GM10266 (cell line): Measurements from ENCODE around the gene ZNF526.

Experiments
- DNase-seq: peaks from one replicate; pipeline ENCODE4 v3.0.0; 2012; ENCODE audit errors: extremely low spot score
- TF ChIP-seq, protein P1 (sequence below): IDR thresholded peaks from 2 replicates; pipeline ENCODE4 v1.5.1; 2012; ENCODE audit warnings: mild to moderate bottlenecking, low read depth; ENCODE audit not compliant: control insufficient read depth, insufficient read depth; ENCODE audit errors: missing control alignments

Gene ZNF526

DNA sequence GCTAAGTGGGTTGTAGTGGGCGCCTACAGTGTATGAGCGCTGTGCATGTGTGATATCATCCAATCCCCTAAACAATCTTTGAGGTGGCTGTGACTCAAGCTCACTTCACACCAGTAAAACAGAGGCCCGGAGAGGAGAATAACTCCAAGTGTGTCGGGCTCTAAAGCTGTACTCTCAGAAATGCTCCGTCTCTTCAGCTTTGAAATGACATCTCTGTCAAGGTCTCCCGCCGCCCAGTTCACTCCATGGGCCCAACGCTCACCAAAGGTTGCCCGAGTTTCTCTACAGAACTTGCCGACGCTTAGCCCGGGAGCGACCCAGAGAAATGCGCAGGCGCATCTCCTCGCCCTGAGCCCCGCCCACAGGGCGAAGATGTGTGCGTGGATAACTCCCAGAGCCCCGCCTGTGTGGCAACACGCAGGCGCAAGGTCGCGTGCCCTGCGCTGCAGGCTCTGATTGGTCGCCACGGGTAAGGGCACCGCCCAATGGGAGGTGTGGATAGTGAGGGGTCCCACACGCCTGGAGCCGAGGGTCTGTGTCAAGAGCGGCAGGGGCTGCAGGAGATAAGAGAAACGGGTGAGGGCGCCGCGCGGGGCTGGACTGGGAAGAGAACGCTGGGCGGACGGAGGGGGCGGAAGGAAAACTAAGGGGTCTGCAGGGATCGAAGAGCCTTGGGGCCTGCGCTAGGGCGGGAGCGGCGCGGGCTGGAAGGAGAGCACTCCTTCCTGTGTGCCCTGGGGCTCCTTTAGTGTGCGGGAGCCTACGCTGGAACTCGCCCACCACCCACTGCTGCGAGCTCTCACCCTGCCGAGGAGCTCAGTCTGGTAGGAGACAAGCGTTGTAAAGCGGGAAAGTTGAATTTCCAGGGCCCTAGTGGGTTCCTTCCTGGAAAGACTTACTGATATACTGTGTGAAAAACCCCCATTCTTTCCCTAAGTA, at the start of gene ZNF526:
ZNF526 (plus strand) TSS at position 501 of the 939 bp plus-strand sequence. CDS start 4,092 bp downstream, outside the sequence.
- DNase-seq: peak; percentile 99
- TF ChIP-seq, protein P1, sequence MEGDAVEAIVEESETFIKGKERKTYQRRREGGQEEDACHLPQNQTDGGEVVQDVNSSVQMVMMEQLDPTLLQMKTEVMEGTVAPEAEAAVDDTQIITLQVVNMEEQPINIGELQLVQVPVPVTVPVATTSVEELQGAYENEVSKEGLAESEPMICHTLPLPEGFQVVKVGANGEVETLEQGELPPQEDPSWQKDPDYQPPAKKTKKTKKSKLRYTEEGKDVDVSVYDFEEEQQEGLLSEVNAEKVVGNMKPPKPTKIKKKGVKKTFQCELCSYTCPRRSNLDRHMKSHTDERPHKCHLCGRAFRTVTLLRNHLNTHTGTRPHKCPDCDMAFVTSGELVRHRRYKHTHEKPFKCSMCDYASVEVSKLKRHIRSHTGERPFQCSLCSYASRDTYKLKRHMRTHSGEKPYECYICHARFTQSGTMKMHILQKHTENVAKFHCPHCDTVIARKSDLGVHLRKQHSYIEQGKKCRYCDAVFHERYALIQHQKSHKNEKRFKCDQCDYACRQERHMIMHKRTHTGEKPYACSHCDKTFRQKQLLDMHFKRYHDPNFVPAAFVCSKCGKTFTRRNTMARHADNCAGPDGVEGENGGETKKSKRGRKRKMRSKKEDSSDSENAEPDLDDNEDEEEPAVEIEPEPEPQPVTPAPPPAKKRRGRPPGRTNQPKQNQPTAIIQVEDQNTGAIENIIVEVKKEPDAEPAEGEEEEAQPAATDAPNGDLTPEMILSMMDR: no peak

GRCh38 chr19:42170715-42171114, 49.4 kb upstream of the ZNF526 start:
- TF ChIP-seq, protein P1: no peak
- no peak for DNase-seq

- DNase-seq: no peak
- TF ChIP-seq, protein P1: no peak
Observed at GRCh38 chr19:42172261-42172660, 47.9 kb upstream of the ZNF526 start.

DNA sequence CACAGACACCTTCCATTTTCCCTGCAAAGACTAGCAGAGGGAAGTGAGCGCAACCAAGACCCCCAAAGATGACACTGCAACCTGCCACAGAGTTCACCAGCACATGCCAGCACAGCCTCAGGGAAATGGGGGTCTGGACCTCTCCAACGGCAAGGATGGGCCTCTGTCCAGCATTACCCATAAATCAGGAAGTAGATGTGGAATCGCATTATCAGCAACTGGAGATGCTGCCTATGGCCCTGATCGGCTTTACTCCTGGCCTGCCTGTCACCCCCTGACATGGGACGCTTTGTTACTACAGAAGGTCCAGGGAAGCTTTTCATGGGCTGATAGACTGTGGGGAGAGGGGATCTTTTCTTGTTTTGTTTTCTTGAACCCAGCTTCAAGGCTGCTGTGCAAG, 46.4 kb upstream of the ZNF526 start:
- TF ChIP-seq, protein P1: no peak
- DNase-seq: no peak

- no peak for DNase-seq
- TF ChIP-seq, protein P1: no peak
Observed at GRCh38 chr19:42174188-42174587, 45.9 kb upstream of the ZNF526 start.

- TF ChIP-seq, protein P1: no peak
- no peak for DNase-seq
Observed at GRCh38 chr19:42174958-42175734, 45.0 kb upstream of the ZNF526 start.
